CD8-positive, alpha-beta T cell (primary cell): Measurements from ENCODE around the gene OR11H6. TPM values are rescaled to one million over a fixed set of nuclear protein-coding genes. Genes with fewer than 3 reads are reported as not detected.

Experiments used
- total RNA-seq, 46 experiments: library from RNA in 2 of 46; stranded (reverse) in 2 of 46; gene quantifications; one replicate each; pipeline ENCODE4 v1.2.3 and lab custom pipeline; 2021 to 2026

OR11H6 gene
- total RNA-seq, 2 experiments from 2014 or later, result not detected

Other genes with a start within 250 kb of the OR11H6 start
- gene OR4K15, start 248.1 kb upstream of the OR11H6 start, total RNA-seq, result not detected
- not detected for gene OR4Q2, start 221.5 kb upstream of the OR11H6 start, total RNA-seq
- not detected for gene OR4K14, start 204.4 kb upstream of the OR11H6 start, total RNA-seq
- not detected for gene OR4K13, start 187.7 kb upstream of the OR11H6 start, total RNA-seq
- gene OR4L1, start 163.7 kb upstream of the OR11H6 start, total RNA-seq, result not detected
- gene OR4K17, start 113.0 kb upstream of the OR11H6 start, total RNA-seq, result not detected
- not detected for gene OR4N5, start 84.9 kb upstream of the OR11H6 start, total RNA-seq
- not detected for gene OR11G2, start 32.8 kb upstream of the OR11H6 start, total RNA-seq
- gene OR11H7, start 5.3 kb downstream of the OR11H6 start, total RNA-seq, result not detected
- not detected for gene OR11H4, start 15.6 kb downstream of the OR11H6 start, total RNA-seq
- 1 to 10 TPM; 9.2 to 9.9 TPM for gene TTC5, start 82.2 kb downstream of the OR11H6 start, total RNA-seq
- 10 to 100 TPM; 26.9 to 28.0 TPM for gene CCNB1IP1, start 109.6 kb downstream of the OR11H6 start, total RNA-seq
- gene PARP2, start 119.9 kb downstream of the OR11H6 start, total RNA-seq, result 10 to 100 TPM; 15.9 to 16.5 TPM
- 10 to 100 TPM; 16.9 to 20.2 TPM for gene TEP1, start 189.8 kb downstream of the OR11H6 start, total RNA-seq
- gene KLHL33, start 212.5 kb downstream of the OR11H6 start, total RNA-seq, result under 1 TPM; 0.11 to 0.19 TPM
- gene OSGEP, start 231.1 kb downstream of the OR11H6 start, total RNA-seq, result 10 to 100 TPM; 40.7 to 47.4 TPM
- 100 to 1,000 TPM; 120 to 123 TPM for gene APEX1, start 231.5 kb downstream of the OR11H6 start, total RNA-seq
- 100 to 1,000 TPM in 1 of 2 experiments, 10 to 100 TPM in 1; 87.7 to 105 TPM for gene PIP4P1, start 237.7 kb downstream of the OR11H6 start, total RNA-seq
- 10 to 100 TPM; 59.6 to 62.1 TPM for gene PNP, start 245.7 kb downstream of the OR11H6 start, total RNA-seq